SIG-M5 treated with dmso at 0.1 percent for 504 hours (cell line): ENCODE data around the gene VAMP3.

ENCODE experiments used
- DNase-seq: peaks from one replicate; lab custom pipeline; 2025; ENCODE audit not compliant: unreplicated experiment; lab: John Stamatoyannopoulos, UW

Gene VAMP3, protein sequence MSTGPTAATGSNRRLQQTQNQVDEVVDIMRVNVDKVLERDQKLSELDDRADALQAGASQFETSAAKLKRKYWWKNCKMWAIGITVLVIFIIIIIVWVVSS

DNA sequence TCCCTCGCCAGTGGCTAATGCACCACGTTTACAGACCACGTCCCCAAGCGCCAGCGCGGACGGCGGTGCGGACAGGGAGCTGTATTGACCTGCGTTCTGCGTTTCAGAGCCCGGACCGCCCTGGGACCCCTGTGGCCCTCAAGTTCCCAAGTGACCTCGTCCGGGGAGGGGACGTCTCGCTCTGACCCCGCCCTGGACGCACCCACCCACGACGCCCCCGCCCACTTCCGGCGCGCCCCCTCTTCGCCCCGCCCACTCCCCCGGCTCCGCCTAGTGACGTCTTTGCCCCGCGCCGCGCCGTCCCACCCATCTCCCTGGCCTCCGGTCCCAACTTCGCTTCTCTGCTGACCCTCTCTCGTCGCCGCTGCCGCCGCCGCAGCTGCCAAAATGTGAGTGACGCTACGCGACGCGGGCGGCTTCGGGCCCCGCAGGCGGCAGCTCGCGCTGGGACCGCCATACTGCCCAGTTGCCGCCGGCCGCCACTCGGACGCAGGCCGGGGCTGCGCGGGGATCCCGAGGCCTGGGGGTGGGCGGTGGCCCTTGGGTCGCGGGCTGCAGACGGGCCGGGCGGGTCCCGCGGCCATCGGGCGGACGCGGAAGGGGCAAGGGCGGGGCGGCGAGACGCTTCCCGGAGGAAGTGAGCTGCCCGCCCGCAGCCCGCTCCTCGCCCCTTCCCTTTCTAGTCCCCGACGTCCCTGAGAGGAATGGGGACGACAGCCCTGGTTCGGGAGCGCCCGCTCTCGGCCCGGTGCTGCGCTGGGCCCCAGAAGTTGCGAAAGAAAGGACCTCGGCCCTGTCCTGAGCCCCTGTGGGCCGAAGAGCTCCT lies at the start of gene VAMP3:
VAMP3 (plus strand) TSS at position 300 of the 826 bp plus-strand sequence; CDS start at position 388, 88 bp downstream.
- DNase-seq: peak; percentile 67

DNA sequence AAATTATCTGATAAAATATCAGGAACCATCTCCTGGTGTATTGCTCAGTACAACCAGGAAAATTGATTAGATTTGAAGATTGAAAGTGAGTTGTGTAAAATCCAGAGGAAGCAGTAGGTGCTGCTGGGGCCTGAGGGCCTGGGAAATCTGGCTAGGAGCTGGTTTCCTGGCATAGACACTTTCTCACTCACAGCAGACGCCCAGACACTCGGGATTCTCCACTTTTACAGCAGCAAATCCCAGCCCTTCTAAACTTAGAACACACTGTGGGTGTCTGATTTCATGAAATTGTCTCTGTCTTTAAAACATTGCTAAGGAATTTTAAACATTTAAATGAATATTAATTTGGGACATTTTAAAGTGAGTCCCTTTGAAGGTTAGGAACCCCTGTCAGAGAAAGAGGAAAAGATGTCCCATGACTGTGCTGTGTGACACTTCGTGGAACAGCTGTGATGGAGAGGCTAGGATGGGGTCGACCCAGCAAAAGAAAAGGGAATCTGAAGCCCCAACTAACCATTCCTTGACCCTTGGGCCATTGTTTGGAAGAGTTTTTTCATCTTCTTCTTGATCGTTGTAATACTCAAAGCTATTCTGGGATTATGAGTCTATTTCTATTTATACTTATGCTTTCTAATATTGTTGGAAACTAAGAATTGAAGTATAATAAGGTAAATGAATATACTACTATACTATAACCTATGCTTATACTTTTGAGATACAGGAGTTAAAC lies 49.0 kb upstream of the VAMP3 start:
- no peak for DNase-seq

DNA sequence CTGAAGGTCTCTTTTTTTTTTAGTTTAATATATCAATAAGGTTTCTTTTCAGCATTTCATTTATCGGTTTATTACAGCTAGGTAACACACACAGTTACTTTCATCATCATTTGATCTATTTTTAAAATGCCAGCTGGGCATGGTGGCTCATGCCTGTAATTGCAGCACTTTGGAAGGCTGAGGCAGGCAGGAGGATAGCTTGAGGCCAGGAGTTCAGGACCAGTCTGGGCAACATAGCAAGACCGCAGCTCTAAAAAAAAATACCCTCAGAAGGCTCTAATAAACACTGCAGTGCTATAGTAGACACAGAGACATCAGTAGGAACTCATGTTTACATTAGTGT lies 48.5 kb upstream of the VAMP3 start:
- DNase-seq: no peak

DNA sequence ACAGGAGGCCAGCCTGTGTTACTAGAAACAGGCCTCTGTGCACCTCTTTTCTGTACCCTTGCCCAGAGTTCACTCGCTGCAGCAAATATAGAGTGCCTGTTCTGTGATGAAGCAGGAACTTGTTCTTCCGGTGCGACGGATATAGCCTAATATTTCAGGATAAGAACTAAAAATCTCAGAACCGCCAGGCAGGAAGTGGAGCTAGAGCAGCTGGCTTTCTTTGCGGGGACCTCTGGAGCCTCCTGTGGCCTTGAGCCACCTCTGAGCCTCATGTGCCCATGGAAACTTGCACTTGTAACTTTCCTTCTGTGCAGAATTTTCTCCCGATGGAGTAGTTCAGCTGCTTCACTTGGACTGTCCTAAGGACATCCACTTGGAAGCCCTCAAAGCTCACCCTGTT lies 44.5 kb upstream of the VAMP3 start:
- no peak for DNase-seq

DNA sequence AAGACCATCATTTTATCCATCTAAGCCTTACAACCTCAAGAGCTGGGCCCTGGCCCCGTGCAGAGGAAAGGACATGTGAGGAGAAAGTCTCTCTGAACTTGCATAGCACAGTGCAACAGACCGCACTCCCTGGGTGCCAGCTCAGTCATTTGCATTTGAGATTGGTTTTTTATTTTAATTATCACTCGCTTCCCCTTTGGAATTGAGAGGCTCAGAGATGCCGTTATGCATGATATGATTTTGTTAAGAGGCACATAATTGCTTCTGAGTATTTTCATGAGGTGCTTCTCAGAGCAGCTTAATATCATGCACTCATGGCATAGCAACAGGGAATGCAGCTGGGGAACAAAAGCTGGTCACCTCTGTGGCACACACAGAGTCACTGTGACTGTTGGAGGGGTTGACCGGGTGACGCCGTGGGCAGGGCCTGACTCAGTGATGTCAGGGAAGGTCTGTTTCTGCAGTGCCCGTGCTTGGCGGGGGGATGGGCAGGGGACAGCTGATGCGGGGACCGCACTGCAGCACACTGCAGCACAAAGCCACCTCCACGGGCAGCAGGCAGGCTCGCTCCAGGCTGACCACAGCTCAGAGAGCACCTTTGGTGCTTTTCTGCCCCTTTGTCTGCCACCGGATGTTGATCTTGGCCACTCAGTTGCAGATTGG lies 43.2 kb upstream of the VAMP3 start:
- no peak for DNase-seq

DNA sequence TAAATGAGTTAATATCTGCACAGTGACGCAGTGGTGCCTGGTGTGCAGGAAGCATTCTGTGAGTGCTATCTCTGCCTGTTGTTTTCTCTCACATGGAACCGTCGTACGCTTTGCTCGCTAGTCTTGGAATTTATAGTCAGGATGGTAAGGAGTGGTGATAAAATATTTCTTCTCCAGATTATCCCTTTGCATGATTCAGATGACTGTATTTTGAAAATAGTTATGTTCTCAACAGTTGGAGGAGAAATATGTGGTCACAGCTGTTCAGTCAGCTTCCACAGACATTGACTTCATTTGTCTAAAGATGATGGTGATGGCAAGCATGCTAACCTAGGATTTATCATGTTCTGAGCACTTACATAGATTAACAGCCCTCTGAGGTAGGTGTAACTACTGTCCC lies 41.3 kb upstream of the VAMP3 start:
- DNase-seq: no peak

DNA sequence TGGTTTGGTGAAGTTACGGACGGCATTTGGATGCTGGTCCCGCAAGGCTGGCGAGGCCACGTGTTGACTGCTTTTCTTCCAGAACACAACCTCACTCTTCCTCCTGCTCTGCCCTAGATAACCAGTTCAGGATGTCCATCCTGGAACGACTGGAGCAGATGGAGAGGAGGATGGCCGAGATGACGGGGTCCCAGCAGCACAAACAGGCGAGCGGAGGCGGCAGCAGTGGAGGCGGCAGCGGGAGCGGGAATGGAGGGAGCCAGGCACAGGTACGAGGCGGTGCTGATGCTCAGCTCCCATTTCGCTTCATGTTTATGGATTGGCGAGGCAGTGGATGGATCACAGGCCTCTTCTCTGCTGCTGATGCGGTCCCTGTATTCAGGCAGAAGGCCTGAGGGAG lies 38.8 kb upstream of the VAMP3 start:
- no peak for DNase-seq

DNA sequence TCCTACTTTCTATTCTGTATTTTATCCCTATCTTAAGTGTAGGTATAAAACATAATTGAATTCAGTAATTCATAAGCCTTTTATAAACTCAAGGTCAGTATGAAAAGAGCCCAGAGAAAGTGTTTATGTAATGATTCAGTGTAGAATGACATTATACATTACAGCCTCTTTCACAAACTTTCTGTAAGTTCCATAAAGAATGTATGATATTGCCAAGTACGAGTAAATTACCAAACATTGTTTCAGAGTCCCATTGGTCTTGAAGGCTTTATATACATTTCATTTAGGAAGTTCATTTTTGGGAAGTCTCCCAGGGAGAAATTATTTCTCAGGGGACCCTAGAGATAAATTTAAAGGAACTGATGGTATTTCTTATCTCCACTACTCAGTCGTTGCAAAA lies 37.8 kb upstream of the VAMP3 start:
- DNase-seq: no peak

DNA sequence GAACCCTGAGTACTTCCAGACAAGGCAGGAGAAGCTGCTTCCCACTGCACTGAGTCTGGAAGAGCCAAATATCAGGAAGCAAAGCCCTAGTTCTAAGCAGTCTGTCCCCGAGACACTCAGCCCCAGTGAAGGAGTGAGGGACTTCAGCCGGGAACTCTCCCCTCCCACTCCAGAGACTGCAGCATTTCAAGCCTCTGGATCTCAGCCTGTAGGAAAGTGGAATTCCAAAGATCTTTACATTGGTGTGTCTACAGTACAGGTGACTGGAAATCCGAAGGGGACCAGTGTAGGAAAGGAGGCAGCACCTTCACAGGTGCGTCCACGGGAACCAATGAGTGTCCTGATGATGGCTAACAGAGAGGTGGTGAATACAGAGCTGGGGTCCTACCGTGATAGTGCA lies 33.1 kb upstream of the VAMP3 start:
- no peak for DNase-seq

DNA sequence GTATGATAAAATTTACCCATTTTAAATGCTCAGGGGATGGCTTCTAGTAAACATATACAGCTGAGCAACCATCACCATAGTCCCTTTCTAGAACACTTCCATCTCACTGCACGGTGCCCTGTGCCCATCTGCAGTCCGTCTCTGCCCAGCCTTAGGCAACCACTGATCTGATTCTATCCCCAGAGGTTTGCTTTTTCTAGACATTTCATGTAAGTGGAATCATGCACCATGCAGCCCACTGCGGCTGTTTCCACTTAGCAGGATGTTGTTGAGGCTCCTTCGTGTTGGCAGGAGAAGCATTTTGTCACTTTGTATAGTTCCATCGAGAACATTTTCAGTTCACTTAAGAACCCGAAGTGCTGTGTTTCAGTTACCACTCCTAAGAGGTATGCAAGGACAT lies 27.8 kb upstream of the VAMP3 start:
- DNase-seq: no peak

DNA sequence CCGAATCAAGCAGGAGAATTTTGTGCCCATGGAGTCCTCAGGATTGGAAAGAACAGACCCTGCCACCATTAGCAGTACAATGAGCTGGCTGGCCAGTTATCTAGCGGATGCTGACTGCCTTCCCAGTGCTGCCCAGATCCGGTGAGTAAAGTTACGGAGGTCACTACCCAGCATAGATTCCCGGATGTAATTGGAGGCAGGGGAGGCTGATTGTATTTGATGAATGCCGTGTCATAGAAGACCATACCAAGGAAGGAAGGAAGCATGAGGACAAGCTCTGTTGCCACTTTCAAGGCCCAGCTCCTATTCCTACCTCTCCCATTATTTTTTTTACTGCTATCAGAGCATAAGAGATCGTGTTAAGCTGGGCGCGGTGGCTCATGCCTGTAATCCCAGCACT lies 26.2 kb upstream of the VAMP3 start:
- DNase-seq: no peak

DNA sequence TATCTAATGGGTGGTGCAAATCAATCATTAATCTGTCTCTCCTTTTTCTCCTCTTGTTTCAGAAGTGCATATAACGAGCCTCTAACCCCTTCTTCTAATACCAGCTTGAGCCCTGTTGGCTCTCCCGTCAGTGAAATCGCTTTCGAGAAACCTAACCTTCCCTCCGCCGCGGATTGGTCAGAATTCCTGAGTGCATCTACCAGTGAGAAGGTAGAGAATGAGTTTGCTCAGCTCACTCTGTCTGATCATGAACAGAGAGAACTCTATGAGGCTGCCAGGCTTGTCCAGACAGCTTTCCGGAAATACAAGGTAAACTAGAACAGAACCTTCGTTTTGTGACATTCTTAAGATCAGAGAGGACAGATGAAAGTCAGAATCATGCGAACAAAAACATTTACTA lies 25.3 kb upstream of the VAMP3 start:
- DNase-seq: no peak

DNA sequence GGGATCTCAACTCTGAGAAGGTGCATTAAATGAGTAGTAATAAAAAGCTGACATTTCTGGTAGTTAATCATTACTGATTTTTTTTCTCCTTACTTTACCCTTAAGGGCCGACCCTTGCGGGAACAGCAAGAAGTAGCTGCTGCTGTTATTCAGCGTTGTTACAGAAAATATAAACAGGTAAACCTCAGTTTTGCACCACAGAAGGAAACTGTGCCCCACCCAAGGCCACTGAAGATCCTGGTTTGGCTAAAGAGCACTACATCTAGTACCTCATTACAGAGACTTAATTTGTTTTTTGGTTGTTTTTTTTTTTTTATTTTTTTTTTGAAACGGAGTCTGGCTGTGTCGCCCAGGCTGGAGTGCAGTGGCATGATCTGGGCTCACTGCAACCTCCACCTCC lies 23.5 kb upstream of the VAMP3 start:
- DNase-seq: no peak

DNA sequence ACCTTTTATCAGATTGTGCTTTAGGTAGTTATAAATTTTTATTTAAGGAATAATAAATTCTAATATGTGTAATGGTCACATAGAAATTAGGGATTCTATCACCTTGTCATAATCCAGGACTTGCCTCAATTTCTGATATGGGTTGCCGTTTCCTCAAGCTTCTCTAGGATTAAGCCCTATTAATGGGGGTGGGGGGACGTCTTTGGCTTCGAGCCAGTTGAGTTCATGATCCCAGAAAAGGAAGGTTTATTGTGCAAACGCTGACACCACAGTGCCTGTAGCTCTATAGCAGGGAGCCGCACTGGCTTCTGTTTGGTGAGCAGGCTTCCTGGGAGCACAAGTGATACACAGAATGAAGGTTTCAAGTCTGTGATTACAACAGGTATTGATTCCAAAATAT lies 22.0 kb upstream of the VAMP3 start:
- DNase-seq: no peak

DNA sequence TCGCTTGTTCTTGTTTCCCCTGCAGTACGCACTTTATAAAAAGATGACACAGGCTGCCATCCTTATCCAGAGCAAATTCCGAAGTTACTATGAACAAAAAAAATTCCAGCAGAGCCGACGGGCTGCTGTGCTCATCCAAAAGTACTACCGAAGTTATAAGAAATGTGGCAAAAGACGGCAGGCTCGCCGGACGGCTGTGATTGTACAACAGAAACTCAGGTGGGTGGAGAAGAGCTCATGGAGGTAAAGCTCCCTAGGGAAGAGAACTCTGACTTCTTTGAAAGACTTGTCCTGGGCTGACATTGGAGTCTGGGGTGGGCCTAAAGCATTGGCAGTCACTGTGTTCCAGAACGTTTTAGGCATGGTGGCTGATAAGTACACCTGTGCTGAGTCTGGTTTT lies 19.9 kb upstream of the VAMP3 start:
- no peak for DNase-seq

DNA sequence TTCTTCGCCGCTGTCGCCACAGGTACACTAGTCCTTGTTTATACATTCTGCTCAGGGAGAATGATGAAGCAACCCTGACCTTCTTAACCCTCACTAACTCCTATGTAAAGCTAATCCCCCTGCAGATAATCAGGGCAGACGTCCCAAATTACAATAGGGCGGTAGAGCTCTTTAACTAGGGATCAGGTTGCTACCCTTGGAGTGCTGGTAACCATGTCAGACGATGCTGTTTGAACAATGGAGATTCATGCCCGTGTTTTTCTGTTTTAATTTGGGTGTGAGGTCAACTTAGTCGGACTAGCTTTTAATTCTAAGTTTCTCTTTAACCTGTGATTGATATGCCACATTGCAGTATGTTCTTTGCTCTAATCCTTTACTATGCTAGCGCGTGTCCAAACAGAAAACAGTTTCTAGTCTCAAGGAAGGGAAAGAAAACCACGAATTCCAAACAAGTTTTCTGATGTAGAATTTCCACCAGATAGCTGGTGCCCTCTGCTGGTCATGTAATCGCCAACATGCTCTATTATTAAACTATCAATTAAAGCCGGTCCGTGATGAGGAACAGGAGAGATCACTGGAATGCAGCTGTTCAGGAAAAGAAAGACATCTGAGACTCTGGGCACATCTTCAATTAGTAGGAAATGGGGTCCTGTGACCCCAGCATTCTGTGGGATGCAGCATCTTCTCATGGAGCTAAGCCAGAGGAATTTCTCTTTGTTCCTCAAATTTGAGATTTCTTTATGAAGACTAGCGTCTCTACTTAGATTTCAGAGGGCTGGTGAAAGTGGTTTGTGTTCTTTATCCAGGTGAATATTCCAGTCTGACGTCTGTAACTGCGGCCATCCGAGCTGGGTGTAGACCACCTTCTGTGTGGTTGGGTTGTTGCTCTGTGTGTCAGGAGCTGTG lies 18.3 kb upstream of the VAMP3 start:
- DNase-seq: peak; percentile 46

DNA sequence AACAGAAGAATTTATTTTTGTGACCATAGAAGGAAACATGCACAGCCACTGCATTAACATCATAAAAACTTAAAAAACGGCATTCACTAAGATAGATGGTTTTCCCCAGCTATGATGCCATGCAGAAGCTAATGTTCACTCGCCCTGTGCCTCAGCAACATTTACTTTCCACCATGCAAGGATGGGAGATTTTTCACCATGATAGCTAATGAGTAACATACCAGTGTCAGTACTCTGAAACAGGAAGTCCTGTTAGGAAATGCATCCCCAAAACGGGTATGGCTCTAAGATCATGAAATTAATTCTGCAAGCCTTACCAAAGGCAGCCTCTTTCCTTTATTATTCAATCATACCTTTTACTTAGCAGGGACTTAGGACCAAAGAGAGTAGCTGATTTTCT lies 17.5 kb upstream of the VAMP3 start:
- no peak for DNase-seq

DNA sequence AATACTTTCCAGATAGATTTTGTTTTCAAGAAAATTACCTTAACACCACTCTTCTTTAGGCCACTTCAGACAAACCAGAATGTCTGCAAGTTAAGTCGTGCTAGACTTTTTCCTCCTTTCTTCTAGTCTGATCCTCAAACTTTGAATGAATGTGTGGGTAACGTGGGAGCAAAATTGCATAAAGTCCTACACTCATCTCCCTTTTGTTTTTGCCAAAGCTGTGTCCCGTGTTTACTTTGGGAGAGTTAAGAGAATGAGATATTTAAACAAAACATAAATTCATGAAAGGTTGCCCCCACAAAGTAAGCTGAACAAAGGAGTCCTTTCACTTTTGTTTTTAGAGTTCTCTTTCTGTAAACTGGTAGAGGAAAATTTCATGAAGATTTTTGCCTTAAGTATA lies 16.9 kb upstream of the VAMP3 start:
- no peak for DNase-seq

DNA sequence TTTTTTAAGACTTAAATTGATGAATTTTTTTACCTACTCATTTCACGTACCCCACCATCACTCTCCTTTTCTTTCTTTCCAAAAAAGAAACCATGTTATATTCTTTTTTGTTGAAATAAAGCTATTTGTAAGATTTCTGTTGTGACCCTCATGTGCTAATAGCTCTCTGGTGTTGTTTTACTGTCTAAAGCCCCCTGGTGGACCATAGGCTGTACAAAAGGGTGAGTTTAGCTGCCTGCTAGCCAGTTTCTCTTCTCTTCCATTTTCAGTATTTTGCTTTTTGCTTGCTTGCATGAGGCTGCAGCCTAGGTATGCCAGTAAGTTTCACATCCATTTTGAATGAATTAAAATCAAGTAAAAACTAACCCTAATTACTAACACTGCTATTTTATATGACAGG lies 15.6 kb upstream of the VAMP3 start:
- DNase-seq: peak; percentile 40

DNA sequence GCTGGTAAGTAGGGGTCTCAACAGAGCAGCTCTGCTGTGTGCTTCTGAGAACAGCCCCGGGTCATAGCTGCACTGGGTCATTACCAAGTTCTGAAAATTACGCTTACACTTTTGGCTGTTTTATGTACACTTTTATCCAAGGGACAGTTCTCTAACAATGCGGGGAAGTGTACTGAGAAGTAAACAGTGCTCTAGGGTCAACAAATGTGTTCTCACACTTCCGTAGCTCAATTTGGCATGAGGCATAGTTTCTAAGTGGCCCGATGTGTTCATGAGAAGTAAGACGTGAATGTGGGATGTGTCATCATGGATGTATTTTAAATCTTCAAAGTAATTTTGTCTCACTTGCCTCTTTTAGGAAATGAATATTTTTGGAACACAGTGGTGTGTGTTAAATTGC lies 10.9 kb upstream of the VAMP3 start:
- DNase-seq: no peak

DNA sequence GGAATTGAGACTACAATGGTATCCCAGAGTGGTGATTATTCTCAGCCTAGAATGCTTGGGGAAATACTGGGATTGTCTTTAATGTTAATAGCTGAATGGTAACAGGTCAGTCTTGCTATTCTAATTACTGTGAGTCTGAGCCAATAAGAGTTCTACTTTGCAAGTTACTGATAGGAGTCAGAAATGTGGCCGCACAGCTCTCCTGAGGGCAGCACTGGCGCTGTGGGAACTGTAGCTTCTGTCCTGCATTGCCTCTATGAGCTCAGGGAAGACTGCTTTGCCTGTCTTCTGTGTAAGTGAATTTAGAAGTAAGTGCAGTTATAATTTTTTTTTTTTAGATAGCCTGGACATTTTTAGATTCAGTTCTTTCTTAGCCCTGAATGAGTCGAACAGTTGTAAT lies 10.0 kb upstream of the VAMP3 start:
- DNase-seq: no peak
